ENCODE data around the gene SERINC2. TPM values are rescaled to one million over a fixed set of nuclear protein-coding genes. Genes with fewer than 3 reads are reported as not detected.

The SERINC2 gene
- total and polyA plus RNA-seq, 4 donors = 6.1 to 59.1 (median 38.8) TPM

DNA sequence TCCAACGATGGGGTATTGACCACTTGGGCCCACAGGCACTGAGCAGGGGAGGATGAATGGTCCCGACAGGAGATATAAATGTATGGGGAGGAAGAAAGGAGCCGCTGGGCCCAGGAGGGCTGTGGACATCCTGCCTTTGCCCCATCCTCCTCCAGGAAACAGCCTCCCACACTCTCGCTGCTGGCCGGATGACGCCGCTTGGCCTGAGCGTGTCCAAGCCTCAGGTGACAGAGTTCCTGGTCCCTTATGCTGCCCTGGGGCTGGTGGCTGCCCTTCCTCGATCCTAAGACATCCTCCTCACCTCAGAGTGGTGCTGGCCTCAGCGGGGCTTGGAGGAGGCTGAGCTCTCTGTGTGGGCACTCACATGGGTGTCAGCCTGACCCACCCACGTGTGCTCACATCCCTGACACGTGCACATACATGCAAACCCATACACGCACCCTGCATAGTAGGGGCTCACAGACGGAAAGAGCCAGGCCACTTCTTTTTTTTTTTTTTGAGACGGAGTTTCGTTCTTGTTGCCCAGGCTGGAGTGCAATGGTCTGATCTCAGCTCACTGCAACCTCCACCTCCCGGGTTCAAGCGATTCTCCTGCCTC is 5.9 kb upstream of the SERINC2 start:
- H3K27me3 ChIP-seq (ENCODE audit: control insufficient read depth in 3 of 3, insufficient read depth in 3 of 3, low read length in 2 of 3) = peaks cover 0 to 2% (median 0%) of the 10 kb centered on the region in 3 donors
- no peaks in the 10 kb centered on the region for H3K36me3 ChIP-seq (ENCODE audit: control insufficient read depth in 4 of 4, insufficient read depth in 4 of 4, low read length in 4 of 4)
- H3K9ac ChIP-seq (ENCODE audit: insufficient read depth in 1 of 2, low read length in 2 of 2) = no peak overlapping the region
- H3K4me3 ChIP-seq = no peak overlapping the region
- 79 to 85% methylated on average over 18 of the region's 18 CpGs for WGBS, 2 donors
- H3K4me1 ChIP-seq (ENCODE audit: control insufficient read depth in 5 of 5, insufficient read depth in 5 of 5, low read length in 5 of 5) = peaks cover 0 to under 1% (median 0%) of the 10 kb centered on the region in 5 donors
- DNase-seq (no peak), ATAC-seq (ENCODE audit: insufficient read depth, low FRiP score) (no peak)
- no peaks in the 10 kb centered on the region for H3K9me3 ChIP-seq (ENCODE audit: control insufficient read depth in 4 of 4, insufficient read depth in 3 of 4, low read length in 3 of 4)
- TF ChIP-seq CTCF (IDR thresholded peaks at IDR 0.05; ENCODE audit: control extremely low read depth, extremely low read depth) = no peak
- H3K27ac ChIP-seq (ENCODE audit: low read depth in 1 of 2, low read length in 1 of 2) = no peak overlapping the region

DNA sequence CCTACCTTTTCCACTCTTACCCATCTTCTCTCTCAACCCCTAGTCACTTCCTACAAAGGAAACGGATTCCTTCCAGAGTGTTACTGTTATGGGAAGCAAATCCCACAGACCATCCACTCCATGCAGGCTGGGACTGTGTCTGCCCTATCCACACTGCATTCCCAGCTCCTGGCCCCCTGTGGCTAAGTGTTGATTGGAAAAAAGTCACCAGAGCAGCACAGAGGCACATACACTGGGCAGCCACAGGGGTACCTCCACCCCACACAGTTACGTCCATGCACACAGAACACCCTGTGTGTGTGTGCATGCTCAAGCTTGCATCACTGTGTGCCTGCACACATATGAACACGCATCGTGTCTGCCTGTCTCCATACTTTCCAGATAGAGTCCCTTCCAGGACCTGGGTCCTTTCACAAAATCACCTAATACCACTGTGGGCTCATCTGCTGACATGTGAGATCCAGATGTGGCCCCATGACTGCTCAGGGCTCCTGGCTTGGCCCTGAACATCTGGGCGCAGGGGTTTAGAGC is 4.2 kb upstream of the SERINC2 start:
- DNase-seq (no peak), ATAC-seq (ENCODE audit: insufficient read depth, low FRiP score) (no peak)
- Histone ChIP-seq H3K9me3 (ENCODE audit: control insufficient read depth in 4 of 4, insufficient read depth in 3 of 4, low read length in 3 of 4) (no peaks in the 10 kb centered on the region), H3K9ac (ENCODE audit: insufficient read depth in 1 of 2, low read length in 2 of 2) (no peak overlapping the region), H3K36me3 (ENCODE audit: control insufficient read depth in 4 of 4, insufficient read depth in 4 of 4, low read length in 4 of 4) (no peaks in the 10 kb centered on the region), H3K4me3 (no peak overlapping the region), H3K4me1 (ENCODE audit: control insufficient read depth in 5 of 5, insufficient read depth in 5 of 5, low read length in 5 of 5) (peaks cover 0 to 8% (median 0%) of the 10 kb centered on the region in 5 donors), H3K27ac (ENCODE audit: low read depth in 1 of 2, low read length in 1 of 2) (no peak overlapping the region), H3K27me3 (ENCODE audit: control insufficient read depth in 3 of 3, insufficient read depth in 3 of 3, low read length in 2 of 3) (peaks cover 0 to 8% (median 0%) of the 10 kb centered on the region in 3 donors)
- TF ChIP-seq CTCF (IDR thresholded peaks at IDR 0.05; ENCODE audit: control extremely low read depth, extremely low read depth) = no peak
- WGBS, 2 donors = 87 to 88% methylated on average over 5 of the region's 5 CpGs

- Histone ChIP-seq H3K36me3 (ENCODE audit: control insufficient read depth in 4 of 4, insufficient read depth in 4 of 4, low read length in 4 of 4) (no peaks in the 10 kb centered on the region), H3K9me3 (ENCODE audit: control insufficient read depth in 4 of 4, insufficient read depth in 3 of 4, low read length in 3 of 4) (no peaks in the 10 kb centered on the region), H3K9ac (ENCODE audit: insufficient read depth in 1 of 2, low read length in 2 of 2) (no peak overlapping the region), H3K27me3 (ENCODE audit: control insufficient read depth in 3 of 3, insufficient read depth in 3 of 3, low read length in 2 of 3) (peaks cover 0 to 8% (median 0%) of the 10 kb centered on the region in 3 donors), H3K4me3 (no peak overlapping the region), H3K4me1 (ENCODE audit: control insufficient read depth in 5 of 5, insufficient read depth in 5 of 5, low read length in 5 of 5) (peaks cover 0 to 15% (median 6%) of the 10 kb centered on the region in 5 donors), H3K27ac (ENCODE audit: low read depth in 1 of 2, low read length in 1 of 2) (no peak overlapping the region)
- no peak for DNase-seq
- 76 to 87% methylated on average over 6 of the region's 6 CpGs for WGBS, 2 donors
- no peak for TF ChIP-seq CTCF (IDR thresholded peaks at IDR 0.05; ENCODE audit: control extremely low read depth, extremely low read depth)
- no peak for ATAC-seq (ENCODE audit: insufficient read depth, low FRiP score)
Observed at GRCh38 chr1:31409946-31410858, 2.8 kb upstream of the SERINC2 start.

Data from lung (tissue), 12 donors.